HG02798 (cell line): ENCODE results near the gene TBCCD1.

Source experiments
- ATAC-seq: cut with Tn5 transposase; IDR thresholded peaks from one replicate; pipeline ENCODE4 v1.9.1; 2021; ENCODE audit warnings: mild to moderate bottlenecking; ENCODE audit not compliant: unreplicated experiment, poor library complexity

Gene TBCCD1, protein sequence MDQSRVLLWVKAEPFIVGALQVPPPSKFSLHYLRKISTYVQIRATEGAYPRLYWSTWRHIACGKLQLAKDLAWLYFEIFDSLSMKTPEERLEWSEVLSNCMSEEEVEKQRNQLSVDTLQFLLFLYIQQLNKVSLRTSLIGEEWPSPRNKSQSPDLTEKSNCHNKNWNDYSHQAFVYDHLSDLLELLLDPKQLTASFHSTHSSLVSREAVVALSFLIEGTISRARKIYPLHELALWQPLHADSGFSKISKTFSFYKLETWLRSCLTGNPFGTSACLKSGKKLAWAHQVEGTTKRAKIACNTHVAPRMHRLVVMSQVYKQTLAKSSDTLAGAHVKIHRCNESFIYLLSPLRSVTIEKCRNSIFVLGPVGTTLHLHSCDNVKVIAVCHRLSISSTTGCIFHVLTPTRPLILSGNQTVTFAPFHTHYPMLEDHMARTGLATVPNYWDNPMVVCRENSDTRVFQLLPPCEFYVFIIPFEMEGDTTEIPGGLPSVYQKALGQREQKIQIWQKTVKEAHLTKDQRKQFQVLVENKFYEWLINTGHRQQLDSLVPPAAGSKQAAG

GRCh38 chr3:186567072-186567921 lies at the start of gene TBCCD1:
TSS of gene TBCCD1 (minus strand) at chr3:186567339. CDS start at chr3:186564329, 3,010 bp downstream.
- ATAC-seq = peak; percentile 55

GRCh38 chr3:186616299-186616617 lies 49.1 kb upstream of the TBCCD1 start:
- no peak for ATAC-seq

DNA sequence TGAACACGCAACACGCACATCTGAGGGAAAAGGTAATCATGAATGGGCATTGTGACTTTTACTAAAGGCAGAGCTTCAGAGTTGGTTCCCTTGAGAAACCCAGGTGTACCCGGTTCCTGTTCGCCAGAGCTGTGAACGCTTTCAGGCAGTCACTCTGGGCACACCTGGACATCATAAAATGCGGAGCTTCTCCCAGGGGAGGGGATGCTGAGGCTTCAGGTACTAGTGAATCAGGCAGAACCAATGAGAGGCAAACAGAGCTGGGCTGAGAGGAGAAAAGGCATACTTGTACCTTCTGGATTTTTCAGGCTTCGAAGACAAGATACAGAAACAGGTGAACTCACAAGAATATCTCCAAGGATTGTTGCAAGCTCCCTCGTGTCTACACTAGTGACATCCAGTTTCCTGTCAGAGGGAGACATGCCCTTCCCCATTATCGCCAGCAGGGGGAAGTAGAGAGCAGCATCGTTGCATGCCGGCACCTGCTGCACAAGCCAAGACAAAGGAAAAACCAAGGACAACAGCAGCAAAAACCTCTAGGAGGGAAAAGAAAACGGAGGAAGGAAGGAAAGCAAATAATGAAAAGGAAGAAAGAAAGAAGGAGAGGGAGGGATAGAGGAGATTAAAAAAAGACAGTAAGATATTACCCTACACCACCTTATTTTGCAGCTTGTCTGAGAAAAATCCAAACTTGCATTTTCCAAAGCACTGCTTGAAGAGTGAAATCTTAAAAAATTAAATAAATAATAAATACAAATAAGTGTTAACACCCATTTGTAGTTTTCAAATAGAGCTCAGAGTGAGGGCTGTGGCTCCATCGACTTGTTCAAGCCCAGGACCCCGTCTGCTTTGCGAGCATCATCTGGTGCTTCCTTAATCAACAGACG lies 47.7 kb upstream of the TBCCD1 start:
- peak; percentile 55 for ATAC-seq

- ATAC-seq = no peak
Measured at GRCh38 chr3:186614266-186614596, 47.1 kb upstream of the TBCCD1 start.

DNA sequence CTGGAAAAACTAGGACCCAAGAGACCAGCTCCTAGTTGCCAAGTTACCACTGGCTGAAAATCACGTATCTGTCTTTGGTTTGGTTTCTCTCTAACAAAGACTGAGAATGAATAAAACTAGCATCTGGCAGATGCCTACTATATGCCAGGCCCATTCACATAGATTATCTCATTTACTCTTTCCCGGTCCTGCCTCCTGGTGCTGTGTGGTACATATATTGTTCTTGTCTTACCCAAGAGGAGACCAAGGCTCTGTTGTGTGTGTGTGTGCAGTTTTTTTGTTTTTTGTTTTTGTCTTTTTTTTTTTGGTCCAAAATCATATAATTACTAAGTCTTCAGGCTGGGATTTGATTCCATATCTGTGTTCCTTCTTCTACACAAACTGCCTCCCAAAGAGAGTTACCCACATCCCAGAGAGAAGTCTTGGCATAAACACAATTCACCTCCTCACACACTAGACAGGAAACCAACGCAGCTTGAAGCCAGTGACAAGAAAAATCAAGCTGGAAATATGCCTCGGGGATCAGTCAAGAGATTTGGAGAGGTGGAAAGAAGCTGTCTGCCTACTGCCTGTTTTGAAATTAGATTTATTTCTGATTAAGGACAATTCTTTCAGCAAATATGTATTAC lies 46.6 kb upstream of the TBCCD1 start:
- ATAC-seq = no peak

DNA sequence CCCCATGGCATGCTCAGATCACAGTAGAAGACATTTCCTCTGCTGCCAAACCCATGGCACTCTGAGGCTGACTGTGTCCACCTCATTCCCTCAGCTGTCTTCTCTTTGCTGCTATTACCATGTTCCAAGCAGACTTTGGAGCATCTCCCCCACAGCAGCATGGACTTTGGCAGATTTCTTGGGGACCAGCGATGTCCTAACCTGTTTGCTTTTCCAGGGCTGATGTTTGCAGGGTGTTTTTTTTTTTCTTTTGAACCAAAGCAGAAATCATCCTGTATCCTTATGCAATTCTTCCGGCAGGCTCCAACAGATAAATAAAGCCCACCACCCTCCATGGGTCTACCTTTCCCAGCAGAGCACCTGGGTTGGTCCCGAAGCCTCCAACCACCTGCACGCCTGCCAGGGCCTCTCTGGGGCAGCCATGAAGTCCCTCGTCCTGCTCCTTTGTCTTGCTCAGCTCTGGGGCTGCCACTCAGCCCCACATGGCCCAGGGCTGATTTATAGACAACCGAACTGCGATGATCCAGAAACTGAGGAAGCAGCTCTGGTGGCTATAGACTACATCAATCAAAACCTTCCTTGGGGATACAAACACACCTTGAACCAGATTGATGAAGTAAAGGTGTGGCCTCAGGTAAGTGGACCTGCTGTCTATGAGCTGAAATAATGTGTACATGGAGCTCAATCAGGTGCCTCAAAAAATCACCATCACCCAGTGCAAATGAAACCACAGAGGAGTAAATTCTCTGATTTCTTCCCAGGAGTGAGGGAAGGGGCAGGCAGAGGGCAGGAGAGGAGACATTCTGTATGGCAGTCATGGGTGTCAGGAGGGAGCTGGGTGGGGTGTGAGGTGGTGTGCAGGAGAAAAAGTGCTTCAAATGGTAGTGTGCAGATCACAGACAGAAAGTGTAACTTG lies 45.8 kb upstream of the TBCCD1 start, which contains the start of gene AHSG:
AHSG (plus strand) TSS at position 340 of the 916 bp plus-strand sequence; CDS start at position 422, 82 bp downstream.
- no peak for ATAC-seq

GRCh38 chr3:186612065-186612464 lies 44.9 kb upstream of the TBCCD1 start:
- ATAC-seq = no peak

DNA sequence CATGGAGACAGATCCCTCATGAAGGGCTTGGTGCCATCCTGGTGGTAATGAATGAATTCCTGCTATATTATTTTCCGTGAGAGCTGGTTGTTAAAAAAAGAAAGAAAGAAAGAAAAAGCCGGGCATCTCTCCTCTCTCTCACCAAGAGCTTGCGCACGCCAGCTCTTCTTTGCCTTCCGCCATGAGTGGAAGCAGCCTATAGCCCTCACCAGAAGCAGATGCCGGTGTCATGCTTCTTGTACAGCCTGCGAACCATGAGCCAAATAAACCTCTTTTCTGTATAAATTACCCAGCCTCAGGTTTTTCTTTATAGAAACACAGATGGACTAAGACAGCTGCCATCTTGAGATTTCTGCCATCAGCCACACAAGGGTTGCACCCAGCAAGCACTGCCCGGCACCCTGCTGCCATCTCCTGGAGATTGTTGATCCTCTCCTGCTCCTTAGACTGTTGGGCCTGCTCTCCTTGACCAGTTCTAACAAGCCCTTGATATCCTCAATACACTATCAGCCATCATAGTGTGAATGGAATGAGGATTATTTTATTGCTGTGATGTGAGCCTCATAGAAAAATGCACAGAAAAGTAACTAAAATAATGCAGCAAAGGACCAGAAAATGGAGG lies 42.2 kb upstream of the TBCCD1 start:
- peak; percentile 48 for ATAC-seq

DNA sequence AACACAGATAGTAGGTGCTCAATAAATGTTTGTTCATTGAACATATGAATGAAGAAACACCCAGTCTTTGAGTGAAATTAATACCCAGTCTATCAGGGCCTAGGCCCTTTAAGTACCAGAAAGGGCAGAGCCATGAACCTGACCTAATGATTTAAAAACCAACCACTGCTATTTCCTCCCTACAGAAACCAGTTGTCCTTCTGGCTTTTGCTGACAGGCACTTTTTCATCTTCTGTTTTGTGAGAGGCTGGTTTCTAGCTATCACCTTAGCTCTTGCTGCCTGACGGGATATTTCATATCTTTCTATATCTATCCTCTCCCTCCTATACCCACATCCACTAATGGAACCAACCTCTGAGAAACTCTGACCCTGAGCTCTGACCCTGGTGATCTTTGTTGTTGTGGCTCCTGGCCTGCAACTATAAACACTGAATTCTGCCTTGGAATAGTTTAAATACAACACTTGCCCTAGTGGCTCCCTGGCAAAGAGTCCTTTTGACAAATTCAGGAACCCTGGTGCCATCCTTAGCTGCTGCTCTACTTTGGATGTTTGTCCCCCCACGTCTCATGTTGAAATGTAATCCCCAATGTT lies 41.6 kb upstream of the TBCCD1 start:
- no peak for ATAC-seq

GRCh38 chr3:186605561-186606545 lies 38.7 kb upstream of the TBCCD1 start:
- ATAC-seq = no peak

GRCh38 chr3:186605078-186605477 lies 37.9 kb upstream of the TBCCD1 start:
- ATAC-seq = no peak

- ATAC-seq = no peak
Measured at GRCh38 chr3:186603159-186603558, 36.0 kb upstream of the TBCCD1 start.

- ATAC-seq = no peak
Measured at GRCh38 chr3:186600896-186601295, 33.8 kb upstream of the TBCCD1 start.

DNA sequence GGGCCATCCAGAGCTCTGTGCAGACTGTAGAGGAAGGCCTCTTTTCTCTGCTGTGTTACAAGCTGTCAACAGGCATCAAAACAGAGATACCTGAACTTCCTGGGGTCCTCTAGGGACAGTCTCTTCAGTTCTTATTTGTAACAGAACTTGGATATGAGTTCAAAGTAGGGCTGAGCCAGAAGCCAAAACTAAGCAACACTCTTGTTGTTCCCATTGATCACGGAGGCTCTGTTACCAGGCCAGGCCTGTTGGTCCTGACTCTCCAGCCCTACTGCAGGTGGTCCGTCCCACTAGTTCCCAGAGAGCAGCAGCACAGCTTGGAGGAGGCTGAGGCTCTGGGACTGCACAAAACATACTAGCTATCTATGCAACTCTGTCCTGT lies 32.6 kb upstream of the TBCCD1 start:
- ATAC-seq = no peak

DNA sequence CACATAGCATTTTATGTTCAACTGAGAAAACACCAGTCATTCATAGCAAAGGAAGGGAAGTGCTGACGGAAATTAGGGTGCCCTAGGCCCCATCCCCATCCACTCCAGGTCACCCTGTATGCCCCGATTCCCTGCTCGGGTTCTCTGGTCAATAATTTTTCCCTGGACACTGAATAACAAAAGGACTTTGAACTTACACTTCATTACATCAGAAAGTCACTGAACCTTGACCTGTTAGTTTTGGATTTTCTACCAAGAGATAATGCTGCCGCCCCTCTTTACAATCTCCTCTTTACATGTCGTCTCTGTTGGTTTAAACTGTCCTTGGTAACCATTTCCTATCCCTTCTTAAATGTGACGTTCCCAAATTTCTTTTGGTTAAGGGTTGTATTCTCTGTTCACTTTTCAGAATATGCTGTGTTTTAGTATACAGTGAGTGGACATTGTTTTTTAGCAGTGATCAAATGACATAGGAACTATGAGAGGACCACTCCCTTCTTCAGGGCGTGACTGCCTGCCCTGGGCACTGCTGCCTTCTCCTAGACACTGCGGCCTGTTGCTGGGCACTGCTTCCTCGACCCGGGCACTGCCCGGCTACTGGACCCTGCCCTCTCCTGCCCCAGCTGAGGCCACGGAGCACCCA lies 32.1 kb upstream of the TBCCD1 start:
- no peak for ATAC-seq

- no peak for ATAC-seq
Measured at GRCh38 chr3:186598794-186599141, 31.6 kb upstream of the TBCCD1 start.
